ENCODE measurements around the gene ALPL. TPM values are rescaled to one million over a fixed set of nuclear protein-coding genes. Genes with fewer than 3 reads are reported as not detected.

The ALPL gene
- total RNA-seq, 1 experiment from 2014 or later = 4.2 TPM

- Histone ChIP-seq H3K9me3 (no peaks in the 10 kb centered on the region), H3K4me3 (no peak overlapping the region), H3K36me3 (no peaks in the 10 kb centered on the region), H3K27me3 (no peaks in the 10 kb centered on the region)
- DNase-seq = peak; percentile 59
These were observed 86.0 kb downstream of the ALPL start for GRCh38 chr1:21594935-21595897.

- no peaks in the 10 kb centered on the region for H3K27me3 ChIP-seq
- no peak for DNase-seq
- H3K4me3 ChIP-seq = no peak overlapping the region
- H3K36me3 ChIP-seq = no peaks in the 10 kb centered on the region
- no peaks in the 10 kb centered on the region for H3K9me3 ChIP-seq
These were observed 87.0 kb downstream of the ALPL start for GRCh38 chr1:21596174-21596573.

GRCh38 chr1:21596628-21597027 lies 87.4 kb downstream of the ALPL start:
- Histone ChIP-seq H3K36me3 (no peaks in the 10 kb centered on the region), H3K4me3 (no peak overlapping the region), H3K27me3 (no peaks in the 10 kb centered on the region), H3K9me3 (no peaks in the 10 kb centered on the region)
- no peak for DNase-seq

GRCh38 chr1:21597753-21598152 lies 88.5 kb downstream of the ALPL start:
- DNase-seq = no peak
- Histone ChIP-seq H3K27me3 (no peaks in the 10 kb centered on the region), H3K4me3 (no peak overlapping the region), H3K9me3 (no peaks in the 10 kb centered on the region), H3K36me3 (no peaks in the 10 kb centered on the region)

GRCh38 chr1:21598417-21598816 lies 89.2 kb downstream of the ALPL start:
- H3K27me3 ChIP-seq = no peaks in the 10 kb centered on the region
- DNase-seq = no peak
- H3K4me3 ChIP-seq = no peak overlapping the region
- H3K36me3 ChIP-seq = no peaks in the 10 kb centered on the region
- no peaks in the 10 kb centered on the region for H3K9me3 ChIP-seq

- DNase-seq = no peak
- no peak overlapping the region for H3K4me3 ChIP-seq
- H3K27me3 ChIP-seq = no peaks in the 10 kb centered on the region
- no peaks in the 10 kb centered on the region for H3K9me3 ChIP-seq
- no peaks in the 10 kb centered on the region for H3K36me3 ChIP-seq
These were observed 89.7 kb downstream of the ALPL start for GRCh38 chr1:21598904-21599303.

GRCh38 chr1:21599402-21599801 lies 90.2 kb downstream of the ALPL start:
- Histone ChIP-seq H3K9me3 (no peaks in the 10 kb centered on the region), H3K27me3 (no peaks in the 10 kb centered on the region), H3K36me3 (no peaks in the 10 kb centered on the region), H3K4me3 (no peak overlapping the region)
- no peak for DNase-seq

GRCh38 chr1:21601278-21602048 lies 92.2 kb downstream of the ALPL start:
- H3K9me3 ChIP-seq = no peaks in the 10 kb centered on the region
- no peak for DNase-seq
- H3K4me3 ChIP-seq = no peak overlapping the region
- H3K36me3 ChIP-seq = no peaks in the 10 kb centered on the region
- no peaks in the 10 kb centered on the region for H3K27me3 ChIP-seq

GRCh38 chr1:21603177-21604138 lies 94.2 kb downstream of the ALPL start:
- Histone ChIP-seq H3K27me3 (no peaks in the 10 kb centered on the region), H3K36me3 (no peaks in the 10 kb centered on the region), H3K9me3 (no peaks in the 10 kb centered on the region), H3K4me3 (no peak overlapping the region)
- DNase-seq = no peak

GRCh38 chr1:21604208-21604957 lies 95.2 kb downstream of the ALPL start:
- no peaks in the 10 kb centered on the region for H3K9me3 ChIP-seq
- no peaks in the 10 kb centered on the region for H3K27me3 ChIP-seq
- H3K4me3 ChIP-seq = no peak overlapping the region
- no peaks in the 10 kb centered on the region for H3K36me3 ChIP-seq
- DNase-seq = no peak

GRCh38 chr1:21605012-21605715 lies 95.9 kb downstream of the ALPL start:
- no peak for DNase-seq
- no peaks in the 10 kb centered on the region for H3K27me3 ChIP-seq
- H3K4me3 ChIP-seq = no peak overlapping the region
- no peaks in the 10 kb centered on the region for H3K9me3 ChIP-seq
- no peaks in the 10 kb centered on the region for H3K36me3 ChIP-seq

- Histone ChIP-seq H3K4me3 (no peak overlapping the region), H3K27me3 (no peaks in the 10 kb centered on the region), H3K36me3 (no peaks in the 10 kb centered on the region), H3K9me3 (no peaks in the 10 kb centered on the region)
- DNase-seq = no peak
These were observed 96.9 kb downstream of the ALPL start for GRCh38 chr1:21605964-21606705.

GRCh38 chr1:21607549-21608529 lies 98.6 kb downstream of the ALPL start:
- H3K4me3 ChIP-seq = no peak overlapping the region
- no peaks in the 10 kb centered on the region for H3K9me3 ChIP-seq
- H3K36me3 ChIP-seq = no peaks in the 10 kb centered on the region
- peak; percentile 38 for DNase-seq
- no peaks in the 10 kb centered on the region for H3K27me3 ChIP-seq

GRCh38 chr1:21608798-21609197 lies 99.6 kb downstream of the ALPL start:
- DNase-seq = no peak
- Histone ChIP-seq H3K4me3 (no peak overlapping the region), H3K9me3 (no peaks in the 10 kb centered on the region), H3K27me3 (no peaks in the 10 kb centered on the region), H3K36me3 (no peaks in the 10 kb centered on the region)

Data from MG63 (cell line).